Measurements from ENCODE around the gene GPN1.

- no peak for TF ChIP-seq CTCF (IDR thresholded peaks at IDR 0.05)
- TF ChIP-seq POLR2A (IDR thresholded peaks at IDR 0.05), result no peak
Measured at GRCh38 chr2:27593240-27593639, 35.6 kb upstream of the GPN1 start.

All from Peyer's patch (tissue), 4 donors.